Epithelial cell of esophagus (primary cell): ENCODE results near the gene NECAB2.

Experiments
- DNase-seq: peaks from one replicate; pipeline ENCODE4 v3.0.0; 2010; ENCODE audit warnings: low read depth
- H3K4me3 ChIP-seq: 2 replicates; pipeline ENCODE4 v1.5.1; 2011; ENCODE audit warnings: mild to moderate bottlenecking, low read length, control low read depth
- CTCF ChIP-seq: IDR thresholded peaks from 2 replicates; pipeline ENCODE4 v1.5.1; 2011; ENCODE audit warnings: low read depth, mild to moderate bottlenecking, low read length, control low read depth, inconsistent platforms; ENCODE audit not compliant: insufficient read depth; ENCODE audit errors: missing control alignments

Gene NECAB2

GRCh38 chr16:83954577-83955016 lies 13.4 kb upstream of the NECAB2 start:
- H3K4me3 ChIP-seq = peak overlapping the region; percentile 7
- peak; percentile 68 for DNase-seq
- no peak for TF ChIP-seq CTCF

- H3K4me3 ChIP-seq = no peak overlapping the region
- peak; percentile 11 for DNase-seq
- no peak for TF ChIP-seq CTCF
Measured at GRCh38 chr16:83955218-83956130, 12.6 kb upstream of the NECAB2 start.

DNA sequence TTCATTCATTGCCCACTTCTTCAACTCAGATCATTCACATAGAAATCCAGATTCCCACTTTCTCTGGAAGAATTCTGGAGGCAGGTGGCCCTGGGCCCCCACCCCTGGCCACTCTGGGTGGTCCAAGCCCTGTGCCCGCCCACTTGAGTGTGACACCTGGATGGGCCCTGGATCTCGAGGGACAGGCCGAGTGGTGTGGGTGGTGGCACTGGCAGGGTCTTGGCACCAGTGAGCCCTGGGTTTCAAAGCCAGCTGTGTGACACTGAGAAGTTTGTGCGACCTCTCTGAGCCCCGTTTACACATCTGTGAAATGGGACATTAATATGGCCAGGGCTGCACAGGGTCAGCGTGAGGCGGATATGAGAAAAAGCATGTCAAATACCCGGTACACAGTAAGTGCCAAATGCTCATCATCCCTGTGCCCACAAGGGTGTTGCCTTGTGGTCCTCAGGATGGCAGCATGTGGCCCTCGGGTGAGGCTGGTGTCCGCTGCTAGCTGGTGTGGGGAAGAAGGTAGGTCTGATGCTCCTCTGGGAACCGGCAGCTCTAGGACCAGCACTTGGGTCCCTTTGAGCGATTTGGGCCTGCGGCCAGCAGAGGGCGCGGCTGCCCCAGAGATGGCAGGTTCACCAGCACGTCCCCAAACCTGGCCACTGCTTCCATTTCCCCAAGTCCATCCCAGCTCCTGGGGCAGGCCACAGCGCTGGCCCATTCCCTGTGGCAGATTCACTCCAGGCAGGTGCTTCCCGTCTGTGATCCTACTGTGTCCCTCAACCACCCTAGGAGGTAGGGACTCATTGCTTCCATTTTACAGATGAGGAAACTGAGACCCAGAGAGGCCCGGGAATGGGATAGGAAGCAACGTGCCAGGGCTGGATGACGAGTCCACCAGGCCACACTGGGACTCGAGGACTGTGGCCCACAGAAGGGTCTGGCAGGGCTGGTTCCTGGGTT lies 11.4 kb upstream of the NECAB2 start:
- peak; percentile 92 for TF ChIP-seq CTCF
- no peak overlapping the region for H3K4me3 ChIP-seq
- peak; percentile 82 for DNase-seq

DNA sequence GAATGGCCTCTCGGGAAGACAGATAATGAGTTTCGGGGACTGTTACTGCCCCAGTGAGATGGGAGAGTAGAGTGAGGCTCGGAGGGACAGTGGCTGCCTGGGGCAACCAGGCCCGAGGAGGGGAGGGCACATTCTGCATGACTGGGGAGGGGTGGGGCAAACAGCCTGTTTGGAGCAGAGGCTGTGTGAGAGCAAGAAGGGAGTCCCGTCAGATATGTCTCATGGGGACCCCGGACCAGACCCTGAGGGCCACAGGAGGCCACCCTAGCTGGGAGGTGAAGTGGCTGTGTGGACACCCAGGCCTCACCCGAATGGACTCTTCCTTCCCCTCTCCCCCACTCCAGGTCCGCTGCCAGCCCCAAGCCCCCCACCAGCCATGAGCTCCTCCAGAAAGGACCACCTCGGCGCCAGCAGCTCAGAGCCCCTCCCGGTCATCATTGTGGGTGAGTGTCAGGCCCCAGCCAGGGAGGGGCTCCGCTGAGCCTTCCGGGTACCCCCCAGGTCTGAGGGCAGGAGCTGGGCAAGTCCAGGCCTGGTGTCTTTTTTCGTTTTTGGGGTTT lies 10.7 kb upstream of the NECAB2 start:
- H3K4me3 ChIP-seq = no peak overlapping the region
- no peak for TF ChIP-seq CTCF
- no peak for DNase-seq

- no peak overlapping the region for H3K4me3 ChIP-seq
- TF ChIP-seq CTCF = no peak
- no peak for DNase-seq
Measured at GRCh38 chr16:83958137-83958845, 9.8 kb upstream of the NECAB2 start.
